Stimulated activated CD4-positive, alpha-beta T cell treated with anti-CD3 and anti-CD28 coated beads, Interleukin-15, amount 100 ng/mL, for 24 hours (primary cell): Measurements from ENCODE around the gene OR52E2.
"Not testable (repeated sequence)": the region's sequence is repeated elsewhere in the genome, so short reads cannot be mapped to it uniquely, and the experiment has no call there.

ENCODE experiments used
- DNase-seq: peaks from one replicate; pipeline ENCODE4 v3.0.0-alpha.2; 2020

OR52E2 gene

DNA sequence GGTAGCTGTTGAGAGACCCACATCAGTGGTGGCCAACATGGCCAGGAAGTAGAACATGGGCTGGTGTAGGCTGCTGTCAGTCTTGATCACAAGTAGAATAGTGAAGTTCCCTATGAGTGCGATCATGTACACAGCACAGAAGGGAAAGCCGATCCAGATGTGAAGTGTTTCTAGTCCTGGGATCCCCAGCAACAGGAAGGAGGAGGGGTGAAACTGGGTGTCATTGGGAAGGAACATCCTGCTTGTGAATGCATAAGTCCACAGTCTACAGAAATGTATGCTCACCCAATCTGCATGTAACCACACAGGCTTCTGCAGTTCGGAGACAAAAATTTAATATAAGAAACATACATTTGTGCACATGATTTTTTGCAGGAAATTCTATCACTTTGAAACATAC lies at the start of gene OR52E2:
Gene OR52E2 (minus strand): TSS at position 237 of the 400 bp plus-strand sequence. CDS start 0 bp downstream, at position 237.
- no peak for DNase-seq

DNA sequence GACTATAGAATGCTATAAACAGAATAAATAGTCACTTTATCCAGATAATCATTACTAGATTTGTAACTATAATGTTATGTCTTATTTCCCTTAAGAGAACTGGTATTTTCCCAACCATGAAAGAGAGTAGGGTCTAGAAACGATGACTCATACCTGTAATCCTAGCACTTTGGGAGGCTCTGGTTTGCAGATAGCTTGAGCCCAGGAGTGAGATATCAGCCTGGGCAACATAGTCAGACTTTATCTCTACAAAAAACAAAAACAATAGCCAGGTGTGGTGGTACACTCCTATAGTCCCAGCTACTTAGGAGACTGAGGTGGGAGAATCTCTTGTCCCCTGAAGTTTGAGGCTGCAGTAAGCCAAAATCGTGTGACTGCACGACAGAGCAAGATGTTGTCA lies 47.9 kb upstream of the OR52E2 start:
- DNase-seq: no peak

DNA sequence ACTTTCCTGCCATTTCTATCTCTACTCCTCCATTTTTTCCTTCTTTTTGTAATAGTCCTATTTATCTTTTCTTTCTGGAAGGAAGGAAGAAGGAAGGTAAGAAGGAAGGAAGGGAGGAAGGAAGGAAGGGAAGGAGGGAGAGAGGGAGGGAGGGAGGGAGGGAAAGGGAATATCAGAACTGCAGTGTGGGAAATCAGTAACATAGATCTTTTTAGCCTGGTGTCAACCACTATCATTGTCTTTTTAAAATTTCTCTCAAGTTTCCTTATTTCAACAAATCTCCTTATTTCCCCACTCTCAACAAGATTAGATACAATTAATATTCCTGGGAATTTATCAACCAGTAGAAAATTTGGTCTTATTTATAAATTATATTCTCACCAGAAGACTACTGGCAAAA lies 43.6 kb upstream of the OR52E2 start:
- no peak for DNase-seq

DNA sequence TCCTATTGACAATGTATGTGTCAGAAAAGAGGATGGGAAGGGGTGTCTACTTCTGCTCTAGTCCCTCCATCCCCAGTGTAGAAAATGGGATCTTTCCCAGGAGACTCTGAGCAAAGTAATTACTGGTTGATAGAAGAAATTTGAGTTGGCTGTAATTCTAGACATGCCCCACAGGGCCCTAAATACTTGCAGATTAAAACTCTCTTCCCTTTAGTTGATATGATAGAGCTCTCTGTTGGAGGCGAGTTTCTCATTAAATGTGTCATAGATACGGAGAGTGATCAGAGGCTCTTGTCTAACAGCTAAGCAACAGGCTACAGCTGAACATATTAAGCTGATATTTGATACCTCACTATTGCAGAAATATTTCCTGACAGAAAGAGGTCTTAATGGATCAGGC lies 42.8 kb upstream of the OR52E2 start:
- DNase-seq: no peak

DNA sequence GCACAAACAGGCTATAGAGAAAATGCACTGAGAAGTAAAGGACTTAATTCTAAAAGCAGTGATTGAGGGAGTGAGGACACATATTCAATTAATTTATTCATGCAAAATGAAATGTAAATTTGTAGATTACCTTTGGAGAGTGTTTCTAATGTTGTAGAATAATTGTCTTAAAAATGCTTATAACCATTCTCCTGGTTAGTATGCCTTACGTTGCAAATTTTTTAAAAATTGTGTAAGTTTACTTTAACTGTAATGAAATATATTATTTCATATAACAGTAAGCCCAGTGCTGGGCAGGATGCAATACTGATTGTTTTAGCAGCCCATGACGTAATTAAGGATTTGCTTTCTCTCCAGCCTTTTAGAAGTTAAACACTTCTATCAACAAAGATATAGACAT lies 36.6 kb upstream of the OR52E2 start:
- DNase-seq: no peak

DNA sequence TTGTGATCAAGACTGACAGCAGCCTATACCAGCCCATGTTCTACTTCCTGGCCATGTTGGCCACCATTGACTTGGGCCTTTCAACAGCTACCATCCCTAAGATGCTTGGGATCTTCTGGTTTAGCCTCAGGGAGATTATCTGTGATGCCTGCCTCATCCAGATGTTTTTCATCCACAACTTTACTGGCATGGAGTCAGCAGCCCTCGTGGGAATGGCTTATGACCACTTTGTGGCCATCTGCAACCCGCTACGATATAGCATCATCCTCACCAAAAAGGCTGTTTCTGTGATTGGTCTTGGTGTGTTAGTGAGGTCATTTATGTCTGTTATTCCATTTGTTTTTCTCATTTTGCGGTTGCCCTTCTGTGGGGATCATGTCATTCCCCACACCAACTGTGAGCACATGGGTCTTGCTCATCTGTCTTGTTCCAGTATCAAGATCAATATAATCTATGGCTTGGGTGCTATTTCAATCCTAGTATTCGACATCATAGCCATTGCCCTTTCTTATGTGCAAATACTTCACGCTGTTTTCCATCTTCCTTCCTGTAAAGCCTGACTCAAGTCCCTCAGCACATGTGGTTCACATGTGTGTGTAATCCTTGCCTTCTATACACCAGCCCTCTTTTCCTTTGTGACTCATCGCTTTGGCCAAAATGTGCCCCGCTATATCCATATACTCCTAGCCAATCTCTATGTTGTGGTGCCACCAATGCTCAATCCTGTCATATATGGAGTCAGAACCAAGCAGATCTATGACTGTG lies 33.6 kb upstream of the OR52E2 start:
- DNase-seq: no peak

DNA sequence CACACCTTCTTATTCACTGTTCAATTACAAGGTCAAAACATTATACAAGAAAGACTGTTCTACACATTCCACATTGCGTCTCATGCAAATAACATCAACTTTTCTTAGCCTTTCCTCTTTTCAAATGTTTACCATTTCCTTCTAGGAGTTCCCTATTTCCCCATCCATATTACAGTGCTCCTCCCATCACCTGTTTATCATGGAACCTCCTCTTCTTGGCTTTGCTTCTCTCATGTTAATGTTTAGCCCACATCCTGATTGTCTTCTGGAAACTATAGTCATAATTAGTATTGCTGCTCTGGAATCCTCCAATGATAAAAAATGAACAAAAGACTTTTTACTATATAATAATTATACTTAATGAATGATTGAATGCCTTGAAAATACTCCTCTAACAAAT lies 31.2 kb upstream of the OR52E2 start:
- no peak for DNase-seq

DNA sequence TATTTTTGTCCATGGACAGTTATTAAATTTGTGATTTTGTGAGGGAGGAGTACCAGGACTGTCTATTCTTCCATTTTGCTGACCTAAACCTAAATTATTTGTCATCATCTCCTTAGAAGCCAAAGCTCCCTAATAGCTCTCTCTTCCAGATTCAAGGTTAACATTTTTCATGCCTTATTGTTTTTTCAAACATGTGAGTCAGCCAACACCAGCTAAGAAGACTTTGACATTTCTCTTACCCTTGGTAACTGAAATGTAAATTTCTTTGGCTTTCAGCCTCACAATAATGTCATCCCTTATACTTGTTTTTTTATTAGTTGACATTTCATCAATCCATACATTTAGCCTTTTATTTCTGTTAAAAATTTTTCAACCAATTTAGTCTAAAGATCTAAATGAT lies 29.1 kb upstream of the OR52E2 start:
- no peak for DNase-seq

DNA sequence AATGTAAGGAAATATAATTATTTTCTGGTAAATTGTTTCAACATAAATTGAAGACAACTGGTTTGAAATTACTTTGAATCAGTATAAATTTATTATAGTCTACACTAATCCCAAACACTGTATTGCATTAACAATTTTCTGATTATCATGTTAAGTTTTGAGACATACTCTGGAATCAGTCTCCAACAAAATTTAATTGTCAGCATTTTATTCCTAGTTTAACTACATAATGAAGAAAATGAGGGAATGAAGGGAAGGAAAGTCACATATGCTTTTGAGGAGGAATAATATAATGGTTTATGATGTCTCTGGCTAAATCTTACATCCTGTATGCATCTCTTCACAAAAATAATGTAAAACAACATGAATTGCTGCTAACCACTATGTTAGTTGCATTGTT lies 24.2 kb upstream of the OR52E2 start:
- no peak for DNase-seq

DNA sequence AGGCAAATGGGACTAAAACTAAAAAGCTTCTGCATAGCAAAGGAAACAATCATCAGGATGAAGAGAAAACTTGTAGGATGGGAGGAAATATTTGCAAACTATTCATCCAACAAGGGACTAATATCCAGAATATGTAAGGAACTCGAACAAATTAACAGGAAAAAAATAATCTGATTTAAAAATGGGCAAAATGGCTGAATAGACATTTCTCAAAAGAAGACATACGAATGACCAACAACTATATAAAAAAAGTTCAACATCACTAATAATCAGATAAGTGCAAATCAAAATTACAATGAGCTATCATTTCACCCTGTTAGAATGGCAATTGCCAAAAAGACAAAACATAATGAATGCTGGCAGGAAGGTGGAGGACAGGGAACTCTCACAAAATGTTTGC lies 22.0 kb upstream of the OR52E2 start:
- no peak for DNase-seq

DNA sequence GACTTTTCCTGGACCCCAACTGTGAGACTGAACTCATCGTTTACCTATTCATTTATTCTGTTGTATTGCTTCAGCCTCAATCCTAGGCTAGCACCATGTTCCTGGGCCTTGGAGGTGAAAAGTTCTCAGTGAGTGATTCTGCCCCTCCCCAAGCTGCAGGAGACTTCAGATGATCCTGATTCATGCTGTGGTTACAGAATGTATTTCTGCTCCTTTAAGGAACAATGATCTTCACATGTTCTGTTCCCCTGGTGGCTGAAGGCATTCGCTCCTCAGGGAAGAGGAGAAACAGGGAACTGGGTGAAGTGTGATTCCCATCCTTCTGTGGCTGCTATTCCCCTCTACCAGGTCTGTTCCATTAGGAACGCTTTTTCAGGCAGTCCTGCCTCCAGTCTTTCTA lies 12.4 kb upstream of the OR52E2 start:
- no peak for DNase-seq

DNA sequence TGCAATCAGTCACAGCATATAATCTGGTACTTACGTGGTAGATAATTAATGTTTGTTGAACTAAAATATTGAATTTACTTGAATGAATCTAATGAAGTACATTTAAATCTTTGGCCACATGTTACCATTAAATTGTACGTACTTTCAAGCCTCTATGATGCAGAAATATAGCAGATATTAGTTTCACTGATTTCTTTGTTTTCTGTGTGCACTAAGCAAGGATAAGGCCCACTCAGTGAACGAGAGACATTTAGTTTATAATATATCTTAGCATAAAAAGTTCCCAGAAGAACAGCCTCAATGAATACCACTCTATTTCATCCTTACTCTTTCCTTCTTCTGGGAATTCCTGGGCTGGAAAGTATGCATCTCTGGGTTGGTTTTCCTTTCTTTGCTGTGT lies 9.8 kb upstream of the OR52E2 start, which contains the start of gene OR52E1:
Gene OR52E1 (plus strand): TSS at position 301 of the 400 bp plus-strand sequence.
- no peak for DNase-seq

DNA sequence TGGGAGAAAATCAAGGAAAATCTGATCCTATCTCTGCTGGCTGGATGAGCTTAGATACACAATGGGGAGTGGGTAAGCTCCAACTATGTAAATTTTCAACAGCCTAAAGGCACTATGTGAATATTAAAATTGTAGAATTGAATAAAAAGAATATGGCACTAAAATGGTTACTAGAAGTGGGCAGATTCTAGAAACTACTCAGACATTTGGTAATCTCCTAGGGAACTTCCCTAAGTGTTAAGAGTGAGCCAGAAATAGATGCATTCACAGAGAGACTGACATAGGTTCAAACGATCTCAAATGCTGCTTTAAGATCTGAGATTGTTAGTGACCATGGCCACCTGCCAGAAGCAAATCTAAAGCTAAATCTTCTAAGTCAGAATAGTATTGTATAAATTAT lies 5.6 kb upstream of the OR52E2 start:
- DNase-seq: no peak

DNA sequence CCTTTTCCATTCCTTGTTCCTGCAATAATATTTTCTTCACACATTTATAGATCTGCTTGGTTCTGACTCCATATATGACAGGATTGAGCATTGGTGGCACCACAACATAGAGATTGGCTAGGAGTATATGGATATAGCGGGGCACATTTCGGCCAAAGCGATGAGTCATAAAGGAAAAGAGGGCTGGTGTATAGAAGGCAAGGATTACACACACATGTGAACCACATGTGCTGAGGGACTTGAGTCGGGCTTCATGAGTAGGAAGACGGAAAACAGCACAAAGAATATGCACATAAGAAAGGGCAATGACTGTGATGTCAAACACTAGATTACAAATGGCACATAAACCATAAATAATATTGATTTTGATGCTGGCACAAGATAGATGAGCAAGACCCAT lies 748 bp downstream of the OR52E2 start:
- not testable (repeated sequence) for DNase-seq

DNA sequence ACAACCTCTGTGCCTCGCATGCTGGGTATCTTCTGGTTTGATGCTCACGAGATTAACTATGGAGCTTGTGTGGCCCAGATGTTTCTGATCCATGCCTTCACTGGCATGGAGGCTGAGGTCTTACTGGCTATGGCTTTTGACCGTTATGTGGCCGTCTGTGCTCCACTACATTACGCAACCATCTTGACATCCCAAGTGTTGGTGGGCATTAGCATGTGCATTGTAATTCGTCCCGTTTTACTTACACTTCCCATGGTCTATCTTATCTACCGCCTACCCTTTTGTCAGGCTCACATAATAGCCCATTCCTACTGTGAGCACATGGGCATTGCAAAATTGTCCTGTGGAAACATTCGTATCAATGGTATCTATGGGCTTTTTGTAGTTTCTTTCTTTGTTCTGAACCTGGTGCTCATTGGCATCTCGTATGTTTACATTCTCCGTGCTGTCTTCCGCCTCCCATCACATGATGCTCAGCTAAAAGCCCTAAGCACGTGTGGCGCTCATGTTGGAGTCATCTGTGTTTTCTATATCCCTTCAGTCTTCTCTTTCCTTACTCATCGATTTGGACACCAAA lies 12.6 kb downstream of the OR52E2 start:
- no peak for DNase-seq

DNA sequence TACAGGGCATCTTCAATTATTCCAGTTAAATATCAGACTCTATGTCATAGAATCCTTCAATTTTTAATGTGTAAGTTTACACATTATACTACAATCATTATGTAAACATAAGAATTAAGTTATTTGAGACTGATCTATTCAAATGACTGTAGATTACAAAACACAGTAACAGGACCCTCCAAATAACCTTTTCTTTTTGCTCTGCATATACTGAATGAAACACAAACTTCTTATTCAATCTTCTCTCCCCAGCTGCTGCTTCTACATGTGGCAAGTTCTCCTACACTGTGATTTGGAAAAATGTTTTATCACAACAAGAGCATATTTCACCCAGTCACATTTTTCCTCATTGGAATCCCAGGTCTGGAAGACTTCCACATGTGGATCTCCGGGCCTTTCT lies 13.2 kb downstream of the OR52E2 start, which contains the start of gene OR52J3:
Gene OR52J3 (plus strand): TSS at position 301 of the 400 bp plus-strand sequence. CDS start 0 bp downstream, at position 301.
- DNase-seq: no peak

DNA sequence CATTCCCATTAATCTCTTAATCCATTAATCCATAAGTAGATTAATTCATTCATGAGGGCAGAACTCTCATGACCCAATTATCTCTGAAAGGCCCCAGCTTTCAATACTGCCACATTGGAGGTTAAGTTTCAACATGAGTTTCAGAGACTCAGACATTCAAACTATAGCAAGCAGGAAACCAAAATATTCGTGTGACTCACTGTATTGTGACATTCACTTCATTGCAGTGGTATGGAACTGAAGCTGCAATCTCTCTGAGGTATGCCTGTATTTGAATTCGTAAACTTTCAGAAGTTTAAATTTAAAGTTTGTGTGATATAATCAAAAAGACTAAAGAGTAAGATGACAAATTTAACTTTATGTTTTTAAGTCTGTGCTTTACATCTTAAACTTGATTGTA lies 16.0 kb downstream of the OR52E2 start:
- no peak for DNase-seq

DNA sequence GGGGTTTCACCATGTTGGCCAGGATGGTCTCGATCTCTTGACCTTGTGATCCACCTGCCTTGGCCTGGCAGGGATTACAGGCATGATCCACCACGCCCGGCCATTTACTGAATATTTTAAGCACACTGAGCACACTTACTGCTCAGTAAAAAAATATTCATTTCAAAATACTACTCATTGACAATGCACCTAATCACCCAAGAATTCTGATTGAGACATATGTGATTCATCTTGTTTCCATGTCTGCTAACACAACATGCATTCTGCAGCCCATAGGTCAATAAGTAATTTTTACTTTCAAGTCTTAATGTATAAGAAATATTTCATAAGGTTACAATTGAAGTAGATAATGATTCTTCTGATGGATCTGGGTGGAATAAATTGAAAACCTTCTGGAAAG lies 17.3 kb downstream of the OR52E2 start:
- no peak for DNase-seq

DNA sequence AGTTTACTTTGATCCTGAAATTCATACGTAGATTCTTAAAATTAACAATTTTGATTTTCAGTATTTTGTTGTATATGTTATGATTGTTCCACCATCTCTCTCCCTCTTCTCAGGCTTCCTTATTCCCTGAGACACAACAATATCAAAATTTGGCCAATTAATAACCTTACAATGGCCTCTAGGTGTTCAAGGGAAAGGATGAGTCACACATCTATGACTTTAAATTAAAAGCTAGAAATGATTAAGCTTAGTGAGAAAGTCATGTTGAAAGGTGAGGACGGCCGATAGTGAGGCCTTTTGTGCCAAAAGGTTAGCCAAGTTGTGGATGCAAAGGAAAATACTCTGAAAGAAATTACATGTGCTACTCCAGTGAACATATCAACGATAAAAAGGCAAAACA lies 18.6 kb downstream of the OR52E2 start:
- no peak for DNase-seq

DNA sequence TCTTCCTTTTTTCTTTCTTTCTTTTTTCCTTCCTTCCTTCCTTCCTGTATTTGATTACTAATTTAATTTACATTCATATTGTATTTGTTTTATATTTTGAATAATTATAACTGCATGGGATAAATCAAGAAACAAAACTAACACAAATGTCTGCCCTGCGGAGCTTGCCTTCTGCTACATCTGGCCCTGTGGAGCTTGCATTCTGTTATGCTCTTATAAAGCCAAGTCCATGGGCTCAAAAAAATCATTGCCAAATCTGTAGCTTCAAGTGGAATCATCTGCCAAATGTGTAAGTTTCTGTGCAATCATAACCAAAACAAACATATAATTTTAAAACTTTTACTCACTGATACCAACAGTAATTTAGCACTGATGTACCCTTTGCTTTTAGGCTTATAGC lies 21.1 kb downstream of the OR52E2 start:
- no peak for DNase-seq

DNA sequence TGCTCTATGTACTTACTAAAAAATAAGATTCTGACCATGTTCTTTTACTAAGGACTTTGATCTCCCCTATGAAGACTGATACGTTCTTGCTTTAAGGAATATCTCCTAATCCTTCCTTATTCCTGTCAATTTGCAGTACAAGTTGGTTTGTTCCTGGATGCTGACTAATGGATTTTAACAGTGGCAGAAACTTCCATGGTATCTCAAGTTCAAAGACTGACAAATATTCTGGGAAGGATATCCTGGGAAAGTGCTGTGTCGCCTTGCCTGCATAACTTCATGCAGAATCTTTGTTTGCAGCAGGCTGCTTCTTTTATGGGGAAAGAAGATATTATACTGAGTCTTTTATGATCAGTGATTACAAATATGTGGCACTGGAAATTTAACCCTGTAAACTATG lies 21.5 kb downstream of the OR52E2 start:
- no peak for DNase-seq

DNA sequence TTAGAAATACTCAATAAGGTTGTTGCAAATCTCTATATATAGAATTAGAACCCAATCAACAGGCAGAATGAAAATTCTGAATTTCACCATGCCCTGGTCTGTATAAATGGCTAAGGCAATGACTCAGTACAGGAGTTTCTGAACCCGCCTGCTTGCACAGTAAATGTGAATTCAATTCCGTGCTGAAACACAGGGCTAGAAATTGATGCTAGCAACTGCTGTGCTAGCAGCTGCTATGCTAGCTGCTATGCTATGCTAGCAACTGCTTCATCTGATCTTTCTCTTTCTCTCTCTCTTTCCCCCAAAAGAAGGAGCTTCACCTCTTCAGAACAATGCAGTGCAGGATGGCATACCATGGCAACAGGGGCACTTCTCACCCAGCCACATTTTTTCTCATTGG lies 22.8 kb downstream of the OR52E2 start:
- no peak for DNase-seq

DNA sequence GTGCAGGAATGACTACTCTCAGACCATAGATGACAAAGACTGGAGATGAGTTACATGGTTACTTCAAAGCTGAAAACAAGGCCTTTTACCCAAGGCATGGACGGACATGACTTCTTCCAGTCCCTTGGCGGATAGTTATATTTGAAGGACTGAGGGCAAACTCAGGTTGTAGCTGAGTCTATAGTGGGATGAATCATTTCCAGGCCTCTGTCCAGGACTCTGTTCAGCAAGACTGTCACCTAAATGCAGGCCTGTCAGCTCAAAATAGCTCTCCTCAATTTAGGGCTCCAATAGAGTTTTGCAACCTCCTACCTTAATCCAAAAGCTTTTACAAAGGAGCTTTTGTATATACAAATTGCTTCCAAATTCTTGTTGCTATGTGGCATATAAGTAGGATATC lies 37.4 kb downstream of the OR52E2 start:
- DNase-seq: no peak

DNA sequence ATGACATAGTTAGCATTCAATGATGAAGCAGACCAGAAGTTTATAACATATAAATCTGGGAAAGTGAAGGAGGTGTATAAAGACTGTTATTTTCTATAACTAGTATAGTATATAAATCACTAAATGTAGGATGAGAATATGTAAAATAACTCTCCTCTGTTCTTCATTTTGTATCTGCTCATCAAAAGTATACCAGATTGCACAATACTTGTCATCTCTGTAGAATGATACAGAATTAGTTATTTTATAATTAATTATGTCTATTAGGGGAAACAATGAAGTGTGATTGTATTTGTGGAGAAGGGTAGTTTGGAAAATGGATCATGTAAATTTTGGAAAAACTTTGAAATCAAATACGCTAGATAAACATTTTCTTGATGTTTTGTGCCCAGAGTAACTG lies 46.4 kb downstream of the OR52E2 start:
- no peak for DNase-seq

DNA sequence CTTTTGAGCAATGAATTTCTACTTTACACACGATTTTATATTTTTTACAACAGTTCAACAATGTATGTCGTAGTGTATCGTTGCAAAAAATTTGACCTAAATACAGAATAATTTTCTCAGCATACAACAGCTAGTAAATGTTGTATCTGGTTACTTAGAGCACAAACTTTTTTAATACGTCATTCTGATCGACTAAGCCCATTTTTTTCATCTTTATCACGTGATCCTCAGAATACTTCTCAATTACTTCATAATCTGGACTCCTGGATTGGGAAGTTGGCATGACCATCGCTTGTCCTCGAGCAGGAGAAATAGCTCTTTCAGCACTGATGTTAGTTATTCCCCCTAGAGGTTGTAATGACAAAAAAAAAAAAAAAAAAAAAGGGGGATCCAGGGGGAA lies 48.2 kb downstream of the OR52E2 start:
- DNase-seq: no peak
